SK-N-MC (cell line): ENCODE data around the gene ARAP2.

ENCODE experiments used
- EZH2 ChIP-seq: fragments of 200-600 bp; sonication (generic); IDR thresholded peaks from one replicate; pipeline ENCODE4 v1.6.1; 2017; ENCODE audit warnings: antibody characterized with exemption
- POLR2AphosphoS5 ChIP-seq: IDR thresholded peaks from 2 replicates; pipeline ENCODE4 v1.6.1; 2012; ENCODE audit warnings: mild to moderate bottlenecking, low read depth, low read length, borderline replicate concordance

DNA sequence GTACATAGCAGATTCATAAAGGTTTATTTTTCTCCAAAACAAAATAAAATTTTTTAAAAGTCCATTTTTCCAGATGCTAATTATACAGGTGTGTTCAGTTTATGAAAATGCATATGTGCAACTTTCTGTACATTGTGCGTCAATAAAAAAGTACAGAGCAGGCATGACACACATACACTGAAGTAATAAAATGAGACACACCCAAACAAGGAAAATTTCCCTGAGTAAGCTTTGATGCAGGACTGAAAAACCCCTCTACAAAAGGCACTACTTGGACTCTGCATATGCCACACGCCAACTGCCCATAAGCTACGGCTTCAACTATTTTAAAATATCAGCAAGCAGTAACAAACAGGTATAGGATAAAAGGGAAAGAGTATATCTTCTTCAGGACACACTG lies 13.8 kb downstream of the ARAP2 start:
- TF ChIP-seq EZH2, result no peak
- no peak for TF ChIP-seq POLR2AphosphoS5
